Mucosa of rectum (tissue), 2 donors: ENCODE data around the gene MCOLN2.
"Not testable (repeated sequence)": the region's sequence is repeated elsewhere in the genome, so short reads cannot be mapped to it uniquely, and the experiment has no call there.

Source experiments
- H3K27ac ChIP-seq, 2 donors: one replicate each; pipeline ENCODE4 v1.7.0; 2013; ENCODE audit warnings: inconsistent platforms in 2 of 2, low read depth in 2 of 2, low read length in 2 of 2
- H3K27me3 ChIP-seq, 2 donors: one replicate each; pipeline ENCODE4 v1.7.0; 2013; ENCODE audit warnings: low read length in 2 of 2; ENCODE audit not compliant: control insufficient read depth in 2 of 2, insufficient read depth in 2 of 2
- H3K36me3 ChIP-seq, 2 donors: one replicate each; pipeline ENCODE4 v1.7.0; 2013; ENCODE audit warnings: low read length in 2 of 2; ENCODE audit not compliant: control insufficient read depth in 2 of 2, insufficient read depth in 2 of 2
- H3K4me1 ChIP-seq, 2 donors: one replicate each; pipeline ENCODE4 v1.7.0; 2013; ENCODE audit warnings: low read length in 2 of 2, mild to moderate bottlenecking in 1 of 2; ENCODE audit not compliant: control insufficient read depth in 2 of 2, insufficient read depth in 2 of 2
- H3K4me3 ChIP-seq, 2 donors: one replicate each; pipeline ENCODE4 v1.7.0; 2013; ENCODE audit warnings: low read length in 2 of 2
- H3K9ac ChIP-seq, 2 donors: one replicate each; pipeline ENCODE4 v1.7.0; 2013; ENCODE audit warnings: low read length in 2 of 2, low read depth in 1 of 2, mild to moderate bottlenecking in 1 of 2
- H3K9me3 ChIP-seq, 2 donors: one replicate each; pipeline ENCODE4 v1.7.0; 2013; ENCODE audit warnings: low read length in 2 of 2; ENCODE audit not compliant: control insufficient read depth in 2 of 2
- donor health status: healthy.
- donor health status: Normal muscosa, but diverticular disease.

Gene MCOLN2

GRCh38 chr1:84907095-84907827 lies 89.7 kb downstream of the MCOLN2 start:
- no peaks in the 10 kb centered on the region for H3K36me3 ChIP-seq
- H3K9me3 ChIP-seq = peaks cover 2 to 3% of the 10 kb centered on the region in 2 donors
- H3K27me3 ChIP-seq = no peaks in the 10 kb centered on the region
- no peak overlapping the region for H3K4me3 ChIP-seq
- H3K4me1 ChIP-seq = no peaks in the 10 kb centered on the region
- no peak overlapping the region for H3K9ac ChIP-seq
- H3K27ac ChIP-seq = no peak overlapping the region

- H3K9ac ChIP-seq, H3K36me3 ChIP-seq, H3K27ac ChIP-seq, H3K4me1 ChIP-seq, H3K4me3 ChIP-seq, H3K27me3 ChIP-seq, H3K9me3 ChIP-seq: not testable (repeated sequence)
These were observed 94.2 kb downstream of the MCOLN2 start for GRCh38 chr1:84902727-84903126.

GRCh38 chr1:84899969-84900368 lies 96.9 kb downstream of the MCOLN2 start:
- Histone ChIP-seq H3K36me3 (no peaks in the 10 kb centered on the region), H3K9me3 (peaks cover 2 to 3% of the 10 kb centered on the region in 2 donors), H3K4me3 (no peak overlapping the region), H3K9ac (no peak overlapping the region), H3K4me1 (no peaks in the 10 kb centered on the region), H3K27ac (no peak overlapping the region), H3K27me3 (no peaks in the 10 kb centered on the region)

GRCh38 chr1:84896279-84896678 lies 100.6 kb downstream of the MCOLN2 start:
- Histone ChIP-seq H3K36me3 (no peaks in the 10 kb centered on the region), H3K4me3 (no peak overlapping the region), H3K27ac (no peak overlapping the region), H3K9ac (no peak overlapping the region), H3K27me3 (peaks cover 9 to 10% of the 10 kb centered on the region in 2 donors), H3K4me1 (peaks cover 2 to 7% of the 10 kb centered on the region in 2 donors), H3K9me3 (no peaks in the 10 kb centered on the region)

- no peak within 1 kb of the TSS for H3K27ac ChIP-seq
- H3K27me3 ChIP-seq = peaks cover 9 to 10% of the 10 kb centered on the region in 2 donors
- H3K4me3 ChIP-seq = peak within 1 kb of the TSS; percentile 50
- H3K4me1 ChIP-seq = peaks cover 2 to 9% of the 10 kb centered on the region in 2 donors
- H3K9me3 ChIP-seq = no peaks in the 10 kb centered on the region
- no peaks in the 10 kb centered on the region for H3K36me3 ChIP-seq
- H3K9ac ChIP-seq = peak within 1 kb of the TSS in 1 of 2 donors; percentile 43
These were observed 104.0 kb downstream of the MCOLN2 start, which contains the start of gene LPAR3 for GRCh38 chr1:84892705-84893618. TSS of gene LPAR3 (minus strand) at chr1:84893206. CDS start at chr1:84866120, 27,086 bp downstream.

- Histone ChIP-seq H3K4me3 (no peak overlapping the region), H3K36me3 (no peaks in the 10 kb centered on the region), H3K27ac (no peak overlapping the region), H3K9ac (no peak overlapping the region), H3K9me3 (no peaks in the 10 kb centered on the region), H3K27me3 (peaks cover 9 to 10% of the 10 kb centered on the region in 2 donors), H3K4me1 (peaks cover 2 to 9% of the 10 kb centered on the region in 2 donors)
These were observed 106.3 kb downstream of the MCOLN2 start for GRCh38 chr1:84890566-84890965.

- H3K27me3 ChIP-seq = peaks cover 9 to 10% of the 10 kb centered on the region in 2 donors
These were observed 107.5 kb downstream of the MCOLN2 start for GRCh38 chr1:84889437-84889836.

GRCh38 chr1:84888753-84889152 lies 108.2 kb downstream of the MCOLN2 start:
- Histone ChIP-seq H3K36me3 (no peaks in the 10 kb centered on the region), H3K9me3 (no peaks in the 10 kb centered on the region), H3K4me1 (peaks cover 2 to 9% of the 10 kb centered on the region in 2 donors), H3K9ac (no peak overlapping the region), H3K4me3 (no peak overlapping the region), H3K27me3 (peaks cover 6 to 7% of the 10 kb centered on the region in 2 donors), H3K27ac (no peak overlapping the region)

More at GRCh38 chr1:84889437-84889836, 107.5 kb downstream of the MCOLN2 start:
- Histone ChIP-seq H3K36me3 (no peaks in the 10 kb centered on the region), H3K27ac (no peak overlapping the region), H3K4me3 (no peak overlapping the region), H3K9me3 (no peaks in the 10 kb centered on the region), H3K9ac (no peak overlapping the region), H3K4me1 (peaks cover 2 to 9% of the 10 kb centered on the region in 2 donors)

- H3K4me1 ChIP-seq = peaks cover 0 to 2% of the 10 kb centered on the region in 2 donors
- H3K4me3 ChIP-seq = no peak overlapping the region
- peaks cover under 1 to 2% of the 10 kb centered on the region in 2 donors for H3K27me3 ChIP-seq
- H3K27ac ChIP-seq = no peak overlapping the region
- no peaks in the 10 kb centered on the region for H3K9me3 ChIP-seq
- H3K36me3 ChIP-seq = no peaks in the 10 kb centered on the region
- H3K9ac ChIP-seq = no peak overlapping the region
These were observed 109.5 kb downstream of the MCOLN2 start for GRCh38 chr1:84887261-84887934.
